PC-3 (cell line): ENCODE results near the gene KISS1R. TPM values are rescaled to one million over a fixed set of nuclear protein-coding genes. Genes with fewer than 3 reads are reported as not detected.

Experiments
- ATAC-seq: fragments of 200-7000 bp; cut with Tn5 transposase; 2 replicates; pipeline ENCODE4 v1.9.1; 2020; ENCODE audit warnings: mild to moderate bottlenecking, moderate library complexity
- BruUV-seq: library from RNA; stranded (reverse); fragments of 400-500 nt; replicated peaks from 2 replicates; lab custom pipeline; 2021; lab: Mats Ljungman, UMichigan
- CTCF ChIA-PET: fragments of 300-600 bp; sonication (Branson Sonifier 250); formaldehyde crosslinking; loops from one replicate; lab custom pipeline; 2022; ENCODE audit warnings: antibody characterized with exemption; lab: Charles Lee
- POLR2A ChIA-PET: fragments of 300-600 bp; sonication (Branson Sonifier 250); formaldehyde crosslinking; loops from one replicate; lab custom pipeline; 2022; ENCODE audit warnings: antibody characterized with exemption; ENCODE audit not compliant: unreplicated experiment; lab: Charles Lee
- DNase-seq: peaks from one replicate; pipeline ENCODE4 v3.0.0-alpha.2; 2015
- H2AFZ ChIP-seq: fragments of 300-600 bp; sonication (generic); 2 replicates; pipeline ENCODE4 v1.6.0; 2016; ENCODE audit warnings: antibody characterized with exemption, low read length
- H3F3A ChIP-seq: fragments of 300-600 bp; sonication (generic); one replicate; pipeline ENCODE4 v1.6.0; 2017; ENCODE audit warnings: antibody characterized with exemption, low read length, control low read depth, mild to moderate bottlenecking; ENCODE audit not compliant: unreplicated experiment
- H3K27ac ChIP-seq: fragments of 300-600 bp; sonication (generic); 2 replicates; pipeline ENCODE4 v1.5.1; 2016; ENCODE audit warnings: mild to moderate bottlenecking, low read length
- H3K27me3 ChIP-seq: fragments of 300-600 bp; sonication (generic); 2 replicates; pipeline ENCODE4 v1.6.1; 2016; ENCODE audit warnings: low read length, mixed read lengths
- H3K36me3 ChIP-seq: fragments of 300-600 bp; sonication (generic); 2 replicates; pipeline ENCODE4 v1.6.1; 2016; ENCODE audit warnings: low read depth, mixed run types, low read length, mixed read lengths
- H3K4me1 ChIP-seq: fragments of 300-600 bp; sonication (generic); 2 replicates; pipeline ENCODE4 v1.5.1; 2016; ENCODE audit warnings: low read length; ENCODE audit not compliant: insufficient read depth
- H3K4me2 ChIP-seq: fragments of 300-600 bp; sonication (generic); 2 replicates; pipeline ENCODE4 v1.6.0; 2016; ENCODE audit warnings: low read length
- H3K4me3 ChIP-seq: fragments of 300-600 bp; sonication (generic); 2 replicates; pipeline ENCODE4 v1.5.1; 2016; ENCODE audit warnings: mild to moderate bottlenecking, low read length, mixed read lengths
- H3K79me2 ChIP-seq: fragments of 300-600 bp; sonication (generic); 2 replicates; pipeline ENCODE4 v1.6.1; 2017; ENCODE audit warnings: low read length, mixed read lengths
- H3K9ac ChIP-seq: fragments of 300-600 bp; sonication (generic); 2 replicates; pipeline ENCODE4 v1.6.0; 2016; ENCODE audit warnings: mild to moderate bottlenecking, low read length
- H3K9me2 ChIP-seq: fragments of 300-600 bp; sonication (generic); replicated peaks from 2 replicates; pipeline ENCODE4 v1.6.1; 2016; ENCODE audit warnings: mixed run types, low read length, mixed read lengths
- H3K9me3 ChIP-seq: fragments of 300-600 bp; sonication (generic); 2 replicates; pipeline ENCODE4 v1.6.1; 2016; ENCODE audit warnings: low read length, mixed read lengths
- H4K20me1 ChIP-seq: fragments of 300-600 bp; sonication (generic); 2 replicates; pipeline ENCODE4 v1.6.1; 2016; ENCODE audit warnings: low read length, mixed read lengths
- EZH2 ChIP-seq: fragments of 300-600 bp; sonication (generic); IDR thresholded peaks from one replicate; pipeline ENCODE4 v1.6.1; 2017; ENCODE audit warnings: antibody characterized with exemption, mild to moderate bottlenecking, low read length; ENCODE audit not compliant: unreplicated experiment
- EZH2phosphoT487 ChIP-seq: fragments of 300-600 bp; sonication (generic); IDR thresholded peaks from 2 replicates; pipeline ENCODE4 v1.6.1; 2018; ENCODE audit warnings: mild to moderate bottlenecking, antibody characterized with exemption, low read length, borderline replicate concordance
- intact Hi-C: fragments of 100-400 bp; cut with micrococcal nuclease; formaldehyde crosslinking; loops from 2 replicates; pipeline ENCODE4 v1.9.0; 2023
- total RNA-seq: library from RNA; depleted of rRNA; stranded (reverse); fragments of >200 nt; gene quantifications from 2 replicates; pipeline ENCODE4 v1.2.3, GENCODE V29; 2014
- TF ChIP-seq, protein P1 (sequence below): fragments of 300-600 bp; sonication (generic); conservative IDR thresholded peaks from 2 replicates; pipeline ENCODE4 v1.5.1; 2017; ENCODE audit warnings: antibody characterized with exemption, low read depth, mild to moderate bottlenecking, low read length

KISS1R gene
- total RNA-seq, 1 experiment from 2014 or later = 3.9 TPM

DNA sequence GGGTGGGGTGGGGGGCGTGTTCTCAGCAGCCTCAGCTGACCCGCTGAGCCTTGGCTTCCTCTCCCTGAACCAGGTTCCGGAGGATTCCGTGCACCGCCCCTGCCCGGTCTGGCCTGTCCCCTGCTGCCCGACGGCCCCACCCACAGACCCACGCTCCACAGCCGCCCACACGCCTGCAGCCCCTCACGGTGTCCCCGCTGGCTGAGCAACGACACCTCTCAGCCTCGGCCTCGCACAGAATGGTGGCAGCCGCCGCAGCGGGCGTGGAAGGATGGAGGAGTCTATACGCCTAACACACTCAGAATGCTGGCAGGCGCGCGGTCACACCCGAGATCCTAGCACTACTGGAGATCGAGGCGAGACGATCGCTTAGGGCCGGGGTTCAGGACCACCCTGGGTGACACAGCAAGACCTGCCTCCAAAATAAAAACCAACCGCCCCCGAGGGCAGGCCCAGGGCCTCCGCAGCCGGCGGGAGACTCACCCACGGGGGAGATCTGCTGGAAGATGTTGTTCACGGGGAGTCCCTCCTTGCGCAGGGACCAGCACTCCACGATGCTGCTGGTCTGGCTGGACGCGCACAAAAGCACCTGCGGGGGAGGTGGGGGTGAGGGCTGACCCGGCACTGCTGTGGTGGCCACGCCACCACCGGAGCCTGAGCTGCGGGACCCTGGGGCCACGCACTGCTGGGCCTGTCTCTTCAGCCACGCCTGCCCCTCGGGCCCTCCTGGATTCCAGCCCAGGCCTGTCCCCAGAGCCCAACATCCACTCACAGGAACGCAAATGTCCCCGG, 32.5 kb upstream of the KISS1R start:
- ATAC-seq (no peak), DNase-seq (no peak)
- H3K36me3 ChIP-seq = peaks cover 5% of the 10 kb centered on the region; the same call in 1 of the 2 replicates
- H3K9me3 ChIP-seq = no peaks in the 10 kb centered on the region
- no peaks in the 10 kb centered on the region for H3K27me3 ChIP-seq
- peaks cover 9% of the 10 kb centered on the region; the same call in 1 of the 2 replicates for H3K4me1 ChIP-seq
- no peaks in the 10 kb centered on the region for H3K79me2 ChIP-seq
- no peak overlapping the region for H2AFZ ChIP-seq
- TF ChIP-seq EZH2phosphoT487 (no peak), EZH2 (no peak)
- TF ChIP-seq, protein P1, sequence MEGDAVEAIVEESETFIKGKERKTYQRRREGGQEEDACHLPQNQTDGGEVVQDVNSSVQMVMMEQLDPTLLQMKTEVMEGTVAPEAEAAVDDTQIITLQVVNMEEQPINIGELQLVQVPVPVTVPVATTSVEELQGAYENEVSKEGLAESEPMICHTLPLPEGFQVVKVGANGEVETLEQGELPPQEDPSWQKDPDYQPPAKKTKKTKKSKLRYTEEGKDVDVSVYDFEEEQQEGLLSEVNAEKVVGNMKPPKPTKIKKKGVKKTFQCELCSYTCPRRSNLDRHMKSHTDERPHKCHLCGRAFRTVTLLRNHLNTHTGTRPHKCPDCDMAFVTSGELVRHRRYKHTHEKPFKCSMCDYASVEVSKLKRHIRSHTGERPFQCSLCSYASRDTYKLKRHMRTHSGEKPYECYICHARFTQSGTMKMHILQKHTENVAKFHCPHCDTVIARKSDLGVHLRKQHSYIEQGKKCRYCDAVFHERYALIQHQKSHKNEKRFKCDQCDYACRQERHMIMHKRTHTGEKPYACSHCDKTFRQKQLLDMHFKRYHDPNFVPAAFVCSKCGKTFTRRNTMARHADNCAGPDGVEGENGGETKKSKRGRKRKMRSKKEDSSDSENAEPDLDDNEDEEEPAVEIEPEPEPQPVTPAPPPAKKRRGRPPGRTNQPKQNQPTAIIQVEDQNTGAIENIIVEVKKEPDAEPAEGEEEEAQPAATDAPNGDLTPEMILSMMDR = no peak
- H3K4me2 ChIP-seq = no peak overlapping the region
- ChIA-PET POLR2A (no interaction called here), CTCF (no interaction called here)
- intact Hi-C loops = no loop called here
- BruUV-seq = no TSS peak
- no peaks in the 10 kb centered on the region for H3K9me2 ChIP-seq
- H3K4me3 ChIP-seq = no peak overlapping the region
- no peak overlapping the region for H3K9ac ChIP-seq
- no peaks in the 10 kb centered on the region for H4K20me1 ChIP-seq
- no peak overlapping the region for H3K27ac ChIP-seq
- H3F3A ChIP-seq = no peaks in the 10 kb centered on the region

DNA sequence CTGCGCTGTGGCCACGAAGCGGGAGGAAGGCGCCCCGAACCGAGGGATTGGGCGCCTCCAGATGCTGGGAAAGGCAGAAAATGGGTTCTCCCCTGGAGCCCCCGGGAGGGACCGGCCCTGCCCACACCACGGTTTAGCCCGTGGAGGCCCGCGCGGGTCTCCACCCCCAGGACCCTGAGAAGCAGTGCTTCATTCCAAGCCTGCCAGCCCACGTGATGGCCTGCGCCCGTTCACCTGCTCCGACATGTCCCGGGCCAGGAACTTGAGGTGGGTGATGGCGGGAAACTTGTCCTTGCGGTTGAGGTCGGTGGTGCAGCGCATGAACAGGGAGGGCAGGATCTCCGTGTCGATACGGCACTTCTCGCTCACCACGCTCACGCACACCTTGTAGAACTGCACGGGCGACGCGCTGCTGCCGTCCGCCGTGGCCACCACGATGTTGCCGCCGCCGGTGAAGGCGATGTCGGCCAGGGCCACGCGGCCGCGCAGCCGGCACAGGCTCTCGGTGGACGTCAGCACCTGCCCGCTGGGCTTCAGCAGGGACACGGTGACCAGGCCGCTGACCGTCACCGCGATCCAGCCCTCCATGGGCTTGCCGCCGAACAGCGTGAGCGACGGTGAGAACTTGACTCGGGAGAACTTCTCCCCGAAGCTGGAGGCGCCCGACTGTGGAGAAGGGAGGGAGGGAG, 31.5 kb upstream of the KISS1R start:
- no TSS peak for BruUV-seq
- POLR2A ChIA-PET = no interaction called here
- ATAC-seq (no peak), DNase-seq (no peak)
- H2AFZ ChIP-seq = no peak overlapping the region
- no peaks in the 10 kb centered on the region for H3K27me3 ChIP-seq
- H3F3A ChIP-seq = no peaks in the 10 kb centered on the region
- no peak overlapping the region for H3K4me2 ChIP-seq
- TF ChIP-seq EZH2 = no peak
- TF ChIP-seq, protein P1 = no peak
- TF ChIP-seq EZH2phosphoT487 = no peak
- H3K9ac ChIP-seq = no peak overlapping the region
- H3K27ac ChIP-seq = no peak overlapping the region
- no peaks in the 10 kb centered on the region for H3K79me2 ChIP-seq
- H3K4me3 ChIP-seq = no peak overlapping the region
- H3K9me3 ChIP-seq = no peaks in the 10 kb centered on the region
- H3K4me1 ChIP-seq = peaks cover 9% of the 10 kb centered on the region; the same call in 1 of the 2 replicates
- intact Hi-C loops = no loop called here
- H3K36me3 ChIP-seq = peaks cover 5% of the 10 kb centered on the region; the same call in 1 of the 2 replicates
- no peaks in the 10 kb centered on the region for H4K20me1 ChIP-seq
- no peaks in the 10 kb centered on the region for H3K9me2 ChIP-seq
- CTCF ChIA-PET = no interaction called here

DNA sequence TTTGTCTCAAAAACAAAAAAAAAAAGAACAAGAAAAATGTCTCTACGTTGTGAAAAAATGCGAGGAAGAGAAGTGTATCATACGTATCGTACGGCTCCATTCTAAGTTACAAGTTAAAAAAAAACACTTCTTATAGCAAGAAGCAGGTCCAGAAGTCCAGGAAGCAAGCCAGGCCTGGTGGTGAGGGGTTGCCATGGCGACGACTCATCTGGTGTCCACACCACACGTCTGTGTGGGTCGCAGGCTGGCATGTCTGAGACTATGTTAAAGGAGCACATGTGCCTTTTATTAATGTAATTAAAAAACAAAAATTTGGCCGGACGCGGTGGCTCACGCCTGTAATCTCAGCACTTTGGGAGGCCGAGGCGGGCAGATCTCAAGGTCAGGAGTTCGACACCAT, 30.1 kb upstream of the KISS1R start:
- BruUV-seq = no TSS peak
- TF ChIP-seq, protein P1 = no peak
- TF ChIP-seq EZH2phosphoT487 = no peak
- no peak for TF ChIP-seq EZH2
- intact Hi-C loops = no loop called here

More for the DNA sequence above, 30.1 kb upstream of the KISS1R start:
- ATAC-seq (no peak), DNase-seq (no peak)
- Histone ChIP-seq H3K4me1 (peaks cover 9% of the 10 kb centered on the region; the same call in 1 of the 2 replicates), H3K9me2 (no peaks in the 10 kb centered on the region), H3K9ac (no peak overlapping the region), H3K36me3 (no peaks in the 10 kb centered on the region; the same call in 1 of the 2 replicates), H4K20me1 (no peaks in the 10 kb centered on the region), H3F3A (no peaks in the 10 kb centered on the region), H2AFZ (no peak overlapping the region), H3K9me3 (no peaks in the 10 kb centered on the region), H3K4me3 (no peak overlapping the region), H3K4me2 (no peak overlapping the region), H3K27me3 (no peaks in the 10 kb centered on the region), H3K27ac (no peak overlapping the region), H3K79me2 (peaks cover 9% of the 10 kb centered on the region)
- POLR2A ChIA-PET = no interaction called here
- CTCF ChIA-PET = no interaction called here
